Fibroblast of mammary gland (primary cell): ENCODE measurements around the gene ZNF710.

Source experiments
- DNase-seq: peaks from one replicate; pipeline ENCODE4 v3.0.0-alpha.2; 2010; ENCODE audit warnings: low read depth
- H3K4me3 ChIP-seq: 2 replicates; pipeline ENCODE4 v1.5.1; 2011; ENCODE audit warnings: low read depth, mild to moderate bottlenecking, low read length, moderate library complexity; ENCODE audit not compliant: control insufficient read depth
- CTCF ChIP-seq: conservative IDR thresholded peaks from 2 replicates; pipeline ENCODE4 v1.5.1; 2011; ENCODE audit warnings: low read depth, low read length, inconsistent platforms; ENCODE audit not compliant: control insufficient read depth, insufficient read depth

ZNF710 gene

GRCh38 chr15:90042356-90042755 is 41.2 kb downstream of the ZNF710 start:
- no peak for DNase-seq
- TF ChIP-seq CTCF: no peak
- no peak overlapping the region for H3K4me3 ChIP-seq

GRCh38 chr15:90042766-90043529 is 41.8 kb downstream of the ZNF710 start:
- no peak for TF ChIP-seq CTCF
- H3K4me3 ChIP-seq: no peak overlapping the region
- DNase-seq: no peak

- no peak for TF ChIP-seq CTCF
- H3K4me3 ChIP-seq: no peak overlapping the region
- DNase-seq: no peak
These were observed 42.4 kb downstream of the ZNF710 start for GRCh38 chr15:90043530-90044010.

- TF ChIP-seq CTCF: no peak
- DNase-seq: no peak
- no peak overlapping the region for H3K4me3 ChIP-seq
These were observed 43.1 kb downstream of the ZNF710 start for GRCh38 chr15:90044191-90044590.

- no peak for DNase-seq
These were observed 43.8 kb downstream of the ZNF710 start for GRCh38 chr15:90044916-90045371.

GRCh38 chr15:90046289-90046688 is 45.2 kb downstream of the ZNF710 start:
- DNase-seq: no peak
- no peak for TF ChIP-seq CTCF
- H3K4me3 ChIP-seq: no peak overlapping the region

More at GRCh38 chr15:90044916-90045371, 43.8 kb downstream of the ZNF710 start:
- TF ChIP-seq CTCF: no peak
- no peak overlapping the region for H3K4me3 ChIP-seq
